Adipose tissue (tissue), 3 donors: ENCODE measurements around the gene DRGX. TPM values are rescaled to one million over a fixed set of nuclear protein-coding genes. Genes with fewer than 3 reads are reported as not detected.

Experiments
- H3K27ac ChIP-seq: one replicate; pipeline ENCODE4 v1.5.1; 2013; ENCODE audit warnings: low read depth, low read length
- WGBS, 3 donors: extraction: QIAGEN DNeasy Blood & Tissue Kit; methylation state at CpG; one replicate each; pipeline ENCODE4 v1.1.7; 2013; 5-methylcytosine and 5-hydroxymethylcytosine counted together
- polyA plus RNA-seq, 3 donors: library from polyadenylated mRNA; stranded (reverse); fragments of 200-250 nt; gene quantifications; one replicate each; pipeline ENCODE4 v1.2.3, GENCODE V29; 2013
- donor health status: healthy with polysubstance abuse.
- donor health status: Bipolar disorder and iron deficiency.
- donor health status: healthy.

Gene DRGX
- polyA plus RNA-seq, 3 donors: not detected

GRCh38 chr10:49329146-49329505 is 66.8 kb downstream of the DRGX start:
- WGBS, 3 donors: 65 to 75% (median 69%) methylated on average over 4 of the region's 4 CpGs
- no peak overlapping the region for H3K27ac ChIP-seq

DNA sequence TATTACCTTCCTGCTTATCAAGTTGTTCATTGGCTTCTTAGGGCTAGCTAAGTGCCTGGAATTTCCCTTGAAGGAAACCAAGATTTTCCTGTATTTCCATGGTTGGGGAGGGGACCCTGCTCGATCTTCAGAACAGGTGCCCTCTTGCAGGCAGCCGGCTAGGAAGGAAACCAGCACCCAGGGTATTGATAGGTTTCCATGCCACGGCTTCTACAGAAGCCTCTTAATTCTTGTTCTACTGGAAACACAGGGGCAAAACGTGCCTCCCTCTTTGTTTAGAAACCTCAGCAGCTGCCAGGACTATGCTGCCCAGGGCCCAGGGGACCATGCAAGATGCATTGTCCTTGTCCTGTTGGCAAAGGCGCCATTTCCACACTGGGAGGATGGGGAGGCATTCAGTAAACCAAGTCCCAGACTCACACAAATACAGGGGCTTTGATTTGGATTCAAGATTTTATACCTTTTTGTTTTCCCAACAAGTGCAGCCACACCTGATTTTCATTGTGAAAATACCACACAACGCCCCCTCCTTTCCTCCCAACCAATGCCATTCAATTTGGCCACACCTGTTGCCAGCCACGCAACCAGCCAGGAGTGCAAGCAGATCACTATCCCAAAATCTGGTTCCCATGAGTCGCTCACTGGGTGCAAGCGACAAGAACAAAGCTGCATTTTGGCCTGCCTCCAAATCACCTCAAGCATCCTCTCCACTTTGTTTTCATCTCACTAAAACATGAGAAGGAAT is 67.3 kb downstream of the DRGX start:
- WGBS, 3 donors: 72 to 74% (median 74%) methylated on average over 9 of the region's 9 CpGs

DNA sequence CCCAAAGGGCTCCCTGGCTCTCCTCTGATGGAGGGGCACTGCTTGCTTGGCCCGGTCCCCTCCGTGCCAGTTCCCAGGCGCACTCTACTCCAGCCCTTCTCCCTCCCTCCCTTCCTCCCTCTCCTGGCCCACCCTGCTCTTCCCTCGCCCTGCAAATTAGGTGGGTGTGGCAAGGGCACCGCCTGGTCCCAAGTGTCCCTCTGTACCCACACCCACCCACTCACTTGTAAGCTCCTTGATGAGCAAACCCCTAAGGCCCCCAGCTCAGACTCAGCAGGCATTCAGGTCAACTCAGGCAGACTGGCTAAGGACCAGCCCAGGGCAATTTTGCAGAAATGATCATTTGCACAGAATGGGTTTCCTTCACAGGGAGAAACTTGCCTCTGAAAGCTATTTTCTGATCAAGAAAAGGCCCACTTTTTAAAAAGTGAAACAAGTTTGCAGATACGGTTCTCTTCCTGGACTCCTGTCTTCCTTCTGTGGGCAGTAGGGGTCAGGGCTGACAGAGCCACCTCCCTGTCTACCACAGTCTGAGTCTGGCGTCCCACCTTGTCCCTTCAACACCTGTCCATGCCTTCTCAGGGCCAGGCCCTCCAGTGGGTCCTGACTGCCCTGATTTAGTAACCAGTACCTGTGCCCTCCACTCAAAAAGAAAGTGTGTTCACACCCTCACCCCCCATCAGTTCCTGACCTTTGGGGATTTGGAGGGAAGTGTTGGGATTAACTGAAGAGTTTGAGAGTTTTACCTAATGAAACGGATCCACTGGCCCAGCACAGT is 68.7 kb downstream of the DRGX start:
- WGBS, 3 donors: 75 to 89% (median 88%) methylated on average over 8 of the region's 8 CpGs
- H3K27ac ChIP-seq: no peak overlapping the region

More for the DNA sequence above, 67.3 kb downstream of the DRGX start:
- H3K27ac ChIP-seq: no peak overlapping the region

DNA sequence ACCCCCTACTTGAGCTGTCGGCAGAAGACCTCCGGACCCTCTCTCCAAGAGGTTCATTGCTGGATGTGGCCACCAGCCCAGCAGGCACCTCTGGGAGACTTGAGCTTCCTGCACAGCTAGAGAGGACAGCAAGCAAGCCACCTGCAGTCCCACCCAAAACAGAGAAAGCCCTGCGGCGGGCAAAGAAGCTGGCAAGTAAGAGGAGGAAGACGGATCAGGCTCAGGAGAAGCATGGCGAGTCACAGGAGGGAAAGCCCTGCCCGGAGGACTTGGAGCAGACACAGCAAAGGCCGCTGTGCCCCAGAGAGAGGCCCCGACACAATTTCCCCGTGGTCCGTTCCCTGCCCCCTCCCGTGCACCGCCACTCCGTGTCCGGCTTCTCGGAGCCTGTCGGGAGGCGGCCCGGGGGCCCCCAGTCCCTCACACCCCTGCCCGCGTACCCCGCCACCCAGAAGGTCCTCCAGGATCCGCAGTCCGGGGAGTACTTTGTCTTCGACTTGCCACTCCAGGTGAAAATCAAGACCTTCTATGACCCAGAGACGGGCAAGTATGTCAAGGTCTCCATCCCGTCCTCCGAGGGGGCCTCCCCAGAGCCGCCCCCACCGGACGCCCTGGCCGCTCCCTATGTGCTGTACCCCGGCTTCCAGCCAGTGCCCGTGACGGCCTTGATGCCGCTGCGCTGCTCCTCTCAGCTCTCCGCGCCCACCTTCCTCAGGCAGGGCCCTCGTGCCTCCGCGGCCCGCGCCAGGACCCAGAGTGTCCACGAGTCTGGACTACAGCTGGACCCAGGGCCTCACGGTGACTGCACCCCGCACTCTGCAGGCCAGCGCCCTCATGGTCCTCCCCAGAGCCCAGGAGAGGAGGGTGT is 69.7 kb downstream of the DRGX start:
- no peak overlapping the region for H3K27ac ChIP-seq
- whole genome bisulfite sequencing, 3 donors: 92 to 94% (median 93%) methylated on average over 47 to 48 of the region's 48 CpGs

GRCh38 chr10:49325131-49325915 is 70.6 kb downstream of the DRGX start:
- H3K27ac ChIP-seq: no peak overlapping the region
- 84 to 90% (median 88%) methylated on average over 20 of the region's 20 CpGs for WGBS, 3 donors

DNA sequence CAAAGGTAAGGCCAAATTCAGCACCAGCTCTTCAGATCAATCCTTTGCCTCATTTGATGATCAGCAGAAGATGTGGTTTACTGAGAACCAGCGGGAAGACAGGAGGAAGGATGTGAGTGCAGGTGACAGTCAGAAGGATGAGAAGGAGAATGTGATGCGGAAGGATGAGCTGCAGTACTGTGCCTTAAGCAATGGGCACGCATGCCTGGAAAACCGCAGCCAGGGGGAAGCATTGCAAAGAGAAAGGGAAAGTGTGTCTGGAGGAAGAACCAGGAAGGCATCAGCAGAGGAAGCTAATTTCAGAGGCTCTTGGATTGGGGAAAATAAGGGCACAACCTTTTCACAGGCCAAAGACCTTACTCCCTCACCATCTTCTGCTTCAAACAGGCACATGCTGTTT is 71.2 kb downstream of the DRGX start:
- WGBS, 3 donors: 53 to 69% (median 67%) methylated on average over 4 of the region's 4 CpGs
- H3K27ac ChIP-seq: no peak overlapping the region

DNA sequence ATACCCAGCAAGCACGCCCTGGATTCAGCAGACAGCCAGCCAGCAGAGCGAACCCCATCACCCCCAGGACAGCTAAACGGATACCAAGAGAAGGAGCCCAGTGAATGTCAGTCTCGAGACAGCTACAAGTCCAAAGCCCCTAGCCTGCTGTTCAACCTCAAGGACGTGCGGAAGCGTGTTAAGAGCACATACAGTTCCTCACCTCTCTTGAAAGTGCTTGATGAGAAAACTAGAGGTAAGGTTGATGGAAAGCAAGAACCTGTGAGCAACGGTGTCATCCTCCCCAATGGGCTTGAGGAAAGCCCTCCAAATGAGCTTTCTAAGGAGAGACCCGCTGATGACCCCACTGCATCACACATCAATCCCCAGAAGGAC is 72.0 kb downstream of the DRGX start:
- no peak overlapping the region for H3K27ac ChIP-seq
- 80 to 92% (median 86%) methylated on average over 9 of the region's 9 CpGs for WGBS, 3 donors

GRCh38 chr10:49323171-49323895 is 72.6 kb downstream of the DRGX start:
- no peak overlapping the region for H3K27ac ChIP-seq
- 35 to 64% (median 44%) methylated on average over 7 of the region's 7 CpGs for WGBS, 3 donors

- WGBS, 3 donors: 84 to 90% (median 89%) methylated on average over 26 of the region's 26 CpGs
- H3K27ac ChIP-seq: no peak overlapping the region
Measured at GRCh38 chr10:49322371-49323170, 73.3 kb downstream of the DRGX start.

DNA sequence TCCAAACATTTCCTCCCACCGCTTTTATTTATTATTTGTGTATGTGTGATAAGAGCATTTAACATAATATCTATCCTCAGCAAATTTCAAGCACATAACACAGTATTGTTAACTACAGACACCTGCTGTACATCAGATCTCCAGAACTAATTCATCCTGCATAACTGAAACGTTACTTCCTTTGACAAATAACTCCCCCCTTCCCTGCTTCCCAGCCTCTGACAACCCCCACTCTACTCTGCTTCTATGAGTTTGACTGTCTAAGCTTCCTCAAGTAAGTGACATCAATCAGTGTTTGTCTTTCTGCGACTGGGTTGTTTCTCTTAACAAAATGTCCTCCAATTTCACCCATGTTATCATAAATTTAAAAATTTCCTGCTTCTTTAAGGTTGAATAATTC is 74.9 kb downstream of the DRGX start:
- 53 to 72% (median 68%) methylated on average over 3 of the region's 3 CpGs for WGBS, 3 donors

GRCh38 chr10:49320191-49320590 is 75.7 kb downstream of the DRGX start:
- 93 to 98% (median 94%) methylated on average over 2 of the region's 2 CpGs for WGBS, 3 donors
- no peak overlapping the region for H3K27ac ChIP-seq

More for the DNA sequence above, 74.9 kb downstream of the DRGX start:
- no peak overlapping the region for H3K27ac ChIP-seq

DNA sequence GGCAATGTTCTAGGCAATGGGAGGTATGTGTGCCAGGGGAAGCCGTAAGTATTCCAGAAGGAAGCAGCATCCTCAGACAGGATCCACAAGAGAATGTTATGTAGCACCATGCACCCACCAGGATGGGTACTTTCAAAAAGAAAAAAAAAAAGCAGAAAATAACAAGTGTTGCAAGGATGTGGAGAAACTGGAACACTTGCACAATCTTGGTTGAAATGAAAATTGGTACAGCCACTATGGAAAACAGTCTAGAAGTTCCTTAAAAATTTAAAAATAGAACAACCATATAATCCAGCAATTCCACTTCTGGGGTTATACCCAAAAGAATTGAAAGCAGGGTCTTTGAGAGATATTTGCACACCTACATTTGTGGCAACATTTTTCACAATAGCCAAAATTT is 76.7 kb downstream of the DRGX start:
- 72 to 100% (median 75%) methylated on average over 1 of the region's 1 CpG for WGBS, 3 donors
- H3K27ac ChIP-seq: no peak overlapping the region

DNA sequence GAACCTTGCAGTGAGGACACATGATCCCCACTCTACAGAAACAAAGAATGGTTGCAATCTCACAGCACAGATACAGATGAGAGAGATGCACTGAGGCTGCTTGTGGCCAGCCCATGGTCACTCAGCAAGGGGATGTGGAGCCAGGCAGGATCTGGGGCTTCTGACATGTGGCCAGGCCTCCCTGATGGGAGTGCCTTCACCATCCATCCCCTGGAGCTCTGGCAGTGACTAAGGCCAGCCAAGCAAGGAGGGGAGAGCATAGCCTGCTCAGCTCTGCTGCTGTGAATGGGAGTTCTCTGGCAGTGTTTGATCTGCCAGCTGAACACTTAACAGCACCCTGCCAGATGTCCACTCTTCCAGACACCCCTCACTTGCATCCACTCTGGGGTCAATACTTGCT is 77.1 kb downstream of the DRGX start:
- no peak overlapping the region for H3K27ac ChIP-seq

DNA sequence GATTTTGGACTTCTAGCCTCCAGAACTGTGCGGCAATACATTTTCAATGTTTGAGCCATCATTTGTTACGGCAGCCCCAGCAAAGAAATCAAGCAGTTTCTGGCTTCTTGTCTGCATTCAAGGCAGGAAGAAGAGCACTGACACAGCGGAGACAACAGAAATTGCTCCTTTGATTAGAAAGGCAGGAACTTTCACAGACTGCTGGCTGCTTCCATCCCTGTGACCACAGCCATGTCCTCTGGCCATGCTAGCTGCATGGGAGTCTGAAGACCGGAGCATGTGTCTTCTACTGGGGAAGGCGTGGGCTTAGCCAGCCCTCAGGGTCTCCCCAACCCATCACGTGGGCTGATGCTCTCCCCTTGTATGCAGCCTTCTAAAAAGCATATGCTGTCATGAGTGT is 77.9 kb downstream of the DRGX start:
- H3K27ac ChIP-seq: no peak overlapping the region
- 83 to 90% (median 87%) methylated on average over 6 of the region's 6 CpGs for WGBS, 3 donors

GRCh38 chr10:49314806-49315205 is 81.1 kb downstream of the DRGX start:
- 78 to 85% (median 85%) methylated on average over 5 of the region's 5 CpGs for WGBS, 3 donors
- H3K27ac ChIP-seq: no peak overlapping the region
